GM13976 (cell line): ENCODE data around the gene AFG3L2.

ENCODE experiments used
- DNase-seq: peaks from one replicate; pipeline ENCODE4 v3.0.0; 2012; ENCODE audit warnings: low spot score
- in situ Hi-C: fragments of 300-500 bp; cut with MboI; formaldehyde crosslinking; loops from one replicate; pipeline ENCODE4 v1.12.0; 2022; ENCODE audit warnings: low sequenced_read_pairs, mixed read lengths, inconsistent platforms; ENCODE audit not compliant: unreplicated experiment
- TF ChIP-seq, protein P1 (sequence below): IDR thresholded peaks from 2 replicates; pipeline ENCODE4 v1.5.1; 2012; ENCODE audit warnings: borderline replicate concordance, mild to moderate bottlenecking; ENCODE audit not compliant: insufficient read depth; ENCODE audit errors: extremely low read depth, missing control alignments, control extremely low read depth

Gene AFG3L2

DNA sequence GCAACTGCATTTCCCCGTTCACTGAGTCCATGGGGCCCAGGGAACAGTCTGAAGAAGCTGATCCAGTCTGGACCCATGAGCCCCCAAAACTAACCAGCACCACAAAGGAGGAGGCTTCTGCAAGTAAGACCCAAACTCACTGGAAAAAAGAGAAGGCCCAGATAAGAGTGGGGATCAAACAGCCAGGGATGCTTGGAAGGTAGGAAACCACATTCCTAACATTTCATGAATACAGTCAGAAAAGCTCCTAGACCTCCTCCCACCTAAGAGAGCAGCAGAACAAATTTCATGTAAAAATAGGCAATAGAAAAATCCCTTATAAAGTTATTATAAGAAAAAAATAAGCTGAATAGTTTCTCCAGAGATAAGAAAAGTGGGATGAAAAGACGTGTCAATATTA lies 38.6 kb downstream of the AFG3L2 start:
- TF ChIP-seq, protein P1, sequence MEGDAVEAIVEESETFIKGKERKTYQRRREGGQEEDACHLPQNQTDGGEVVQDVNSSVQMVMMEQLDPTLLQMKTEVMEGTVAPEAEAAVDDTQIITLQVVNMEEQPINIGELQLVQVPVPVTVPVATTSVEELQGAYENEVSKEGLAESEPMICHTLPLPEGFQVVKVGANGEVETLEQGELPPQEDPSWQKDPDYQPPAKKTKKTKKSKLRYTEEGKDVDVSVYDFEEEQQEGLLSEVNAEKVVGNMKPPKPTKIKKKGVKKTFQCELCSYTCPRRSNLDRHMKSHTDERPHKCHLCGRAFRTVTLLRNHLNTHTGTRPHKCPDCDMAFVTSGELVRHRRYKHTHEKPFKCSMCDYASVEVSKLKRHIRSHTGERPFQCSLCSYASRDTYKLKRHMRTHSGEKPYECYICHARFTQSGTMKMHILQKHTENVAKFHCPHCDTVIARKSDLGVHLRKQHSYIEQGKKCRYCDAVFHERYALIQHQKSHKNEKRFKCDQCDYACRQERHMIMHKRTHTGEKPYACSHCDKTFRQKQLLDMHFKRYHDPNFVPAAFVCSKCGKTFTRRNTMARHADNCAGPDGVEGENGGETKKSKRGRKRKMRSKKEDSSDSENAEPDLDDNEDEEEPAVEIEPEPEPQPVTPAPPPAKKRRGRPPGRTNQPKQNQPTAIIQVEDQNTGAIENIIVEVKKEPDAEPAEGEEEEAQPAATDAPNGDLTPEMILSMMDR: no peak
- in situ Hi-C loops: no loop called here
- no peak for DNase-seq

DNA sequence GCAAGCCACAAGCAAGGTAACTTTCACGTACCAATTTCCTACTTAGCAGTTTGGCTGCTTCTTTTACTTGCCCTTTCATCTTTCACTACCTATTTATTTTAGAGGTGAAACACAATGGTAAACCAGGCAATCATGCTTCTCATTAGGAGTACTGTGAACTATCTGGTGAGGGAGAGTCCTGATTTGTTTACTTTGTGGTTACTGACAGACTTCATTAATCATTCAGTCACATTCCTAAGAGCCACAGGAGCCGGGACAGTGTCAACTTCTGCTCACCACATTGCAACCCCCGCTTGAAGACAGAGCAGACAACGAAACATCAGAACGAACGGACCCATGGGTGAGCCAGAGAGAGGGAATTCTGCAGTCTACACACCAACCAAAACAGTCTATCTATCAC lies 40.1 kb downstream of the AFG3L2 start:
- TF ChIP-seq, protein P1: no peak
- in situ Hi-C loops: no loop called here
- no peak for DNase-seq

DNA sequence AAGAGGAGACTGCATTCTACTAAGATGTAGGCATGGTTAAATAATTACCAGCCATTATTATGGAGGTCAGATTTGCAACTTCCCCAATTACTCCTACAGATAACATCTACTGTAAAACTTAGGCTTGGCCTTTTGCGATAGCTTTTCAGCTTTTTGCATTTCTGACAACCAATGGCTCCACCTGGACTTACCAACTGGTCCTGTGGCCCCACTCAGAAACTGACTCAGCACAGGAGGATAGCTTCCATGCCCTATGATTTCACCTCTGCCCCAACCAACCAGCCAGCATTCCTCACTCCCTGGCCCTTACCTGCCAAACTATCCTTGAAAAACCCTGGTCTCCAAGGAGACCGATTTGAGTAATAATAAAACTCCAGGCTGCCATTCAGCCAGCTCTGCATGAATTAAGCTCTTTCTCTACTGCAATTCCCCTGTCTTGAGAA lies 40.8 kb downstream of the AFG3L2 start:
- TF ChIP-seq, protein P1: no peak
- in situ Hi-C loops: no loop called here
- DNase-seq: no peak

DNA sequence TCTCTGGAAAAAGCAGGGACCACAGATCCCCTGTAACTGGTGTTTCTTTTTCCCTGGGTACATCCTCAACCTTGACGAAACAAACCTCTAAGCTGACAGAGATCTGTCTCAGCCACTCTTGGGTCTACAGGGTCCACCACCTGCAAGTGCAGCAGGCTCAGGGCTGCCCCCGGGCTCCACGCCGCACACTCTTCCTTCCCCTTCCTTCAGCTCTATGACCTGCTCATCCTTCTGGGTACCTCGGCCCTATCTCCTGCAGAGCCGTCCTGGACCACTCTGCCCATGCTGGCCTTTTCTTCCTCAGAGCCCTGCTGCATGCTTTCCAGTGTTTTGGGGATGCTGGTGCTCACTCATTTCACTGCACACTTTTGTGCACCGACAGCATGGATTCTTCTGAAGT lies 41.5 kb downstream of the AFG3L2 start:
- in situ Hi-C loops: no loop called here
- TF ChIP-seq, protein P1: no peak
- DNase-seq: no peak

DNA sequence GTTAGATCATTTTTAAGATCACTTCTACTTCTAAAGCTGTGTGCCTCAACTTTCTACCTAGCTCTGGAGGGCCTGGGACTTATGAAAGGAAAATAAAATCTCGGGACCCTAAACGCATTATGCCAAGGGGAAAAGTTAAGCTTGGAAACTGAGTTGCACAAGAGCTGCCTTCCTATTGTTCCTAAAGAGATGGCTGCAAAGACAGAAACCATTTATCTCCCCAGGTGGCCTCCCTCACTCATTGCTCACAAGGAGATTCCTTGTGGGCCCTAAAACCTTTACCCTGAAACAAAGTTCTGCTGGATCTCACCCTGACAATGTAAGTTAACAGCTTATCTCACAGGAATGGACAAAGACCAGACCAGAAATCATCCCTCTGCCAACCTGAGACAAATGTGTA lies 42.2 kb downstream of the AFG3L2 start:
- in situ Hi-C loops: no loop called here
- TF ChIP-seq, protein P1: no peak
- DNase-seq: no peak

DNA sequence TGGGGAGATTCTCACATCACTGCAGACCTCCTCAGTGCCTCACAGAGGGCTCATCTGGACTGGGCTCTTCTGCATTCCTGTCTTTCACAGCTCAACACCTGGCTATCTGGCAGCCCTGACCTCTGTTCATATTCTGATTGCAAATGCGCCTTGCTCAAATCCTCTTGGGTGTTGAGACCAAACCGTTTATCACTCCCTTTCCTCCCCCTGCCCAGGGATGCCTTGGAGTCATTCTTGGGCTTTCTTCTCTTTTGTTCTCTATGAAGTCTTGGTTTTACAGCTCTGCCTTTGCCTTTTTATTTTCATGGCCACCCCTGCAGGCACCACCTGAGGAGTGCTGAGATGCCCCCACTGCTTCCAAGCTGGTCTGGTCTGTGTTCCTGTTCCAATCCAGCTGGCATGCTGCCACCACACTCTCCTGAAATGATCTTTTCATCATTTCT lies 42.6 kb downstream of the AFG3L2 start:
- in situ Hi-C loops: no loop called here
- DNase-seq: no peak
- TF ChIP-seq, protein P1: no peak

DNA sequence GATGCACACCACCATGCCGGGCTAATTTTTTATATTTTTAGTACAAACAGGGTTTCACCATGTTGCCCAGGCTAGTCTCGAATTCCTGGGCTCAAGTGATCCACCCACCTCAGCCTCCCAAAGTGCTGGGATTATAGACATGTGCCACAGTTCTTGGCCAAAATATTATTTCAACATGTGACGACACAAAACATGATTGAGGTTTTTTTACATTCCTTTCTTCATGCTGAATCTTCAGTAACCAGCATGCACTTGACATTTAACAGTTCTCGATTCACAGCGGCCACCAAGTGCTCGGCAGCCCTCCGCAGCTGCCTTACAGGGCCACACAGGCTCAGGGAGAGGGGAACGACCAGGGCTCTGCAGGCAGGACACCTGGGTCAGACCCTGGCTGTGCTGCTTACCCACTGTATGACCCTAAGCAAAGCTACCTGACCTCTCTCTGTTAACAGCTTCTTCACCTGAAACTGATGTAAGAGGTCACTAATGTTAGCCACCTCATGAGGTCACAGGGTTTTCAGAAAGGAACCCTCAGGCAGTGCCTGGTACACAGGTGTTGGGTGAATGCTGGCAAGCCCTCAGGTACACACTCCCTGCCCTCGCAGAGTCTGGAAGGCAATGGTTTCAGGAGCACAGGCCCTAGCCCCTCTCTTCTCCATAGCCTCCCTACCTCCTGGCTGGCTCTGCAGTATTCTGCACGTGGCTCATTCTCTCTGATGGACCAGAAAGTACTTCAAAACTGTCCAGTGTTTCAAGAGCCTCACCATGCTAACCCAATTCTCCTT lies 43.3 kb downstream of the AFG3L2 start:
- in situ Hi-C loops: no loop called here
- TF ChIP-seq, protein P1: no peak
- no peak for DNase-seq
